ENCODE results near the gene HPCA.

HPCA gene

DNA sequence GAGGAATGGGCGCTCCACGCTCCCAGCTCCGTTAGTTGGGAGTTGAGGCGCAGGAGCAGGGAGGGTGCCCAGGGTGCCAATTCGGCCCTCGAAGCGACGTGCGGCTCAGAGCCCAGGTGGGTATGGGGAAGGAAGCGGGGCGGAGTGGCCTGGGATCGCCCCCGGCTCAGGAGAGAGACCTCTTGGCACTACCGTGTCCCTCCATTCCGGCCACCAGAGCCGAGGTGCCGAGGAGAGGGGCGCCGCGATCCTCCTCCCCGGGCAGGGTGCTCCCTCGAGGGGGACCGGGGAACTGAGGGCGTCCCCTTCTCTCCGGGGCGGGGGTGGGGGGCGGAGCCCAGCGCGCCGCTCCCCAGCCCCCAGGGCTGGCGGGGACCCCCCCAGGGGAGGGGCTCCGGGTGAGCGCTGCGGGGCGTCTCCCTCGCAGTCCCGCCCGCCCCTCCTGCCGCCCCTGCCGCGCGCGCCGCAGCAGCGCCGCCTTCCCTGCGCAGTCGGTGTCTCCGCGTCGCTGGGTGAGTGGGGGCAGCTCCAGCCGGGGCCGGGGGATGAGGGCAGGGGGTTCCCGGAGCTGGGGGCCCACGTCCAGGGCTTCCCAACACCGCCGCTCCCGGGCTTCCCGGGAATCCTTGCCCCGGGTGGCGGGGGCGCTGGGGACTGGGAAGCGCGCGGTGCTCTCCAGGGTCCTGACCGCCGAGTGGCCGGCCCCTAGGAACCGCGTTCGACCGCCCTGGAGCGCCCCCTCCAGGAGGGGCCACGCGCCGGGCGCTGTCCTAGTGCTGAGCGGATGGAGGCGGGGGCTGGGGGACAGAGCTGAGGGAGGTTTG, at the start of gene HPCA:
HPCA (plus strand) TSS at position 488 of the 824 bp plus-strand sequence. CDS start 2,408 bp downstream, outside the sequence.
- no peak for DNase-seq

DNA sequence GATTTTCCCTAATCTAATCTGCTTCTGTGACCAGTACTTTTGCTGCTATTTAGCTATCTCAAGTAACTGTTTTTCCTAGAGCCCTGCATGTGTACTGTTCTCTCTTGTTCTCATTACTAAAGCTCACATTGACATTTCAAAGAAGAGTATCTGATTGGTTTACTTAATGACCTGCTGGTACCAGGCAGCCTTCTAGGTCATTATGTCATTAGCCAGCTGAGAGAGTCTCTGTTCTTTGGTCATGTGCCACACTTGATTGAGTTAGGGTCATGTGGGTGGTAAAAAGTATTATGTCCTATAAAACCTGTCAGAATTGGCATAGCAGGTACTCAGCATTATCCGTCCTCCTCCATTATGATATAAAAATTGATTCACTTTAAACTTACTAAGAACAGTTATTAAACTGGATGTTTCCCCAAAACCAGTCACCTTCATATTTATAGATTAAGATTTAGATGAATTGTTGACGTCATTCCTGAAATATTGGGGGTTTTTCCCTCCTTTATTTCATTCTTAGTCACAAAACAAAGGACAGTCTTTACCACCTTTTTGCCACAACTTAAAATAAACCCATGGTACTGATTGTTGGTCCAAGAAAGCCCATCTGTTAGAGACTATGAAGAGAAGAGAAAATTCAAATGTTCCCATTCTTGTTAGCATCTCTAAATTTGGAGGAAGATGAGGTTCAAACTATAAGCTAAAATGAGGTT, 37.8 kb upstream of the HPCA start:
- DNase-seq: no peak

DNA sequence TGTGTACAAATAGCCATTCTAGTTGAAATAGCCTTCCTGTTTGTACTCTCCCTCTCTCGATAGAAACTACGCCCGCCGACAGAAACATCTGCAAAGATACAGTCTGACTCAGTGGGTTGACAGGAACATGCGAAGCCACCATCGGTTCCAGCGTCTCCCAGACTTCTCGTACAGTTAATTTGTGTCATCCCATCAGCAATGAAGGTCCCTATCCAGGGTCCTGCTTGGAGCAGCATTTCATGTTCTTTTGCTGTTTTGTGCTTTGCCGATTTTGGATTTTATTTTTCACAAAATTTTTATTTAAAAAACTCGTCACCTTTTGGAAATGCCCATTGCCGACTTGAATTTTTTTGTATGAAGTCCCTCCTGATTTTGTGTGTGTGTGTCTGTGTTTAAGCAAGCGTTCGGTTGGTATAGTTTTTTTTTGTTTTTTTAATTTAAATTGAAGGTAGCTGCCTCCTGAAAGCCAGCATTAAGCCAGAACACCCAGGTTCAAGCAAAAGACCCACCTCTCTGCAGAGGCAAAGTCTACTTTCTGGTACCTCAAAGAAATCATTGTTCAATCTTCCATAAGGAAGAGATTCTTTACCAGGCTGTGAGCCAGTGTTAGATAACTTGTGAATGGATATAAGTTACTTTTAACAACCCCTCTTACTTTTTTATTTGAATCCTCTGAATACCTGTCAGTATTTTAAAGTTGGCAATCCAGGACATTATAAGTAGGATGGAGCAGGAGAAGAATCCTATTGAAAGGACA, 30.3 kb upstream of the HPCA start:
- no peak for DNase-seq

DNA sequence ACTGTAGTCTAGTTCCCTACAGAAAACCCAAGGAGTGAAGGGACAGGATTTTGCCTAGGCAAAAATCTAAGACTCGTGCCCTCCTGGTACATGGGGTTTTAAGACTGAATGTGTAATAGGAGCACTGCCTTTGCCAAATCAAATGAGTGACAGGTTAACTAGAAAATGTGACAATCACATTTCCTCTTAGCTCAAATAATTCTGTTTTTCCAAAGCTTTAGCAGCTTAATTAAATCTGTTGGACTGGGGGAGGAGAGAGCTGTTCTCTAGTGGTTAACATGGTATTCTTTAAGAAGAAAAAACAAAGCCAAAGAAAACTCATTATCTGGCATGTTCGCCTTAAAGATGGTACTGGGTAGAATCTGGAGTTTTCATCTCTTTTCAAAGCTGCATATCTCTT, 28.2 kb upstream of the HPCA start:
- DNase-seq: no peak

GRCh38 chr1:32858791-32859190, 27.5 kb upstream of the HPCA start:
- DNase-seq: no peak

GRCh38 chr1:32859915-32860314, 26.4 kb upstream of the HPCA start:
- DNase-seq: no peak

DNA sequence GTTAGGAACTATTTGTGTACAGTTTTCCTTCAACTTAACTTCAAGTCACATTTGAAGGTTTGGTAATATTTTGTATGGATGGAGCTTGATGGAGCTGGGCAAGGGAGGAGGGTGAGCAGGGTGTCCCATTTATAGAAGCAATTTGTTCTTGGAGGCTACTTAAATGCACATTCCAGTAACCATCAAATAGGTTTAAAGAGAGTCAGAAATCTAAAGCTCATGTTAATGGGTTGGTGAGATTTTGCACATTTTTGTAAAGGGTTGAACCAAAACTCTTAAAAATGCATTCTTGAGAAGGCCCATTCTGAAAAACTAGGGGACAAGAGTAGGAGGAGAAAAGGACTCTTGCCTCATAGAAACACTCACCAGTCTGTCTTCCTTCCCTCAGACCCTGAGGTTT, 25.7 kb upstream of the HPCA start:
- DNase-seq: no peak

DNA sequence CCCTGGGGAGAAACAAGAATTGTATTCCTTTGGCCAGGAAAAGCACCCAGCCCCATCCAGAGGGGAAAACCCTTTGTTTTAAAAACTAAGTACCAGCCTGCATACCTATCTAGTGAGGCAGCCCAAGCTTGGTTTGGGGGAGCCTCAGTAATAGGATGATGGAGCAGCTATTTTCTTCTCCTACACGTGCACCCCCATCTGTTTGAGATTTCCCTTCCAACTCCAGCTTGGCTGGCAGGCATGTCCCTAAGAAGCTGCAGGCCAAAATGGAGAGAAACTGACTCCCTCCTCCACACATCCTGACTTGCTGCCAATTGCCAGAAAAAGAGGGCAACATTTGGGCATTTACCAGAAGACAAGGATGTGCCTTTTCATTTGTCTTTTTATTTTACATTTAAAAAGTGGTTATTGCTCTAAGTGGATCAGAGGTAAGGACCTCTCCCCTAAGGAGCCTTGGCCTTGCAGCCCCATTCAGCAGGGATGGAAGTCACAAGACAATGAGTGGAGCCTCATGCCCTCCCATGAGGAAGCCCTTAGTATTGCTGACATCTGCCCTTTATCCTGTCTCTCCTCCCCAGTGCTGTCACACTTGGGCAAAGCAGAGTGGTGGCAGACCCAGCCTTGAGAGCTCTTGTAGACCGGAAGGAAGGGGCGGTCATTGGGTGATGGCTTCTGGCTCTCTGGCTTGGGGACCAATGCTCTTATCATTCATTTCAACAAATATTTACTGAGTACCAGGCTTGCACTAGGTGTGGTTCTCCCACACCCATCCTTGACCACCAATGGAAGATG, 24.2 kb upstream of the HPCA start:
- DNase-seq: no peak

- DNase-seq: no peak
Observed at GRCh38 chr1:32863218-32863880, 22.9 kb upstream of the HPCA start.

DNA sequence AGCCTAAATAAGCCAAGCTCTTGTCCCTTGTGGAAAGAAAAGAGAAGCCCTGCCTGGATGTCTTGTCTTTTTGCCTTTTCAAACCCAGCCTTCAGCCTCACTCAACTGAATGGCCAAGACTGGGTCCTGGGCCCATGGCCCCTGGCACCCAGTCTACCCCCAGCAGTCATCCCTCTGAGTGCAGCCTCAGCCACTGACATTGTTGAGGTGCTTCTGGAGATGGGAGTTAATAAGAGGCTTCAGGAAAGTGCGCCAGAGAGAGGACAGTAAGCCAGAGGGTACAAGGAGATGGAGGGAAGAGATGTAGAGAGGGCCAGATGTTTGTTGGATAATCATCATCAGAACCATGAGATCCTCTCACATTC, 22.4 kb upstream of the HPCA start:
- no peak for DNase-seq

DNA sequence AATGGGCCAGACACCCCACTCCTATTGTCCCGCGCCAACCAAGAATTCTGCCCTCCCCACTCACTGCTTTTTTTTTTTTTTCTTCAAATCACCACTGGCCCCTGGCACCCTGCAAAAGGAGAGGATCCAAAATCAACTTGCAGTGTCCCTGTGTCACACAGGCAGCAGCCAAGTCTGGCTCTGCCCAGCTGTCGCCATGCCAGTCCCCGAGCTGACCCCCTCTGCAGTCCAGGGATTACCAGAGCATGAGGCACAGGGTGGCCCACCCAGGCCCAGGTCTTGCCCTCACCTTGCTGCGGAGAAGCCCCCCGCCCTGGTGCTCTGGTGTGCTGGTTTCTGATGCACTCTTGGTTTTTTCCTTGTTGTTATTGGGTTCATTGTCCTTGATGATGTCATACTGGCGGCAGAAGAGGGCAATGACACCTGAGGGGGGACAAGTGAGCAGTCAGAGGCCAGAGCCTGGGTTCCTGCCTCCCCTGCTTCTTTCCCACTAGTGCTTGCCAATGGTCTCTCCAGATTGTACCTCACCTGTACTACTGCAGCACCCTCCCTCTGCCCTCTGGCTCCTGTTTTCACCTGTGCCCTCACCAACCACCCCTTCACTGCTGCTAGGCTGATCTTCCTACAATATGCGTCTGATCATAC, 21.8 kb upstream of the HPCA start:
- no peak for DNase-seq

GRCh38 chr1:32865639-32866405, 20.5 kb upstream of the HPCA start:
- no peak for DNase-seq

DNA sequence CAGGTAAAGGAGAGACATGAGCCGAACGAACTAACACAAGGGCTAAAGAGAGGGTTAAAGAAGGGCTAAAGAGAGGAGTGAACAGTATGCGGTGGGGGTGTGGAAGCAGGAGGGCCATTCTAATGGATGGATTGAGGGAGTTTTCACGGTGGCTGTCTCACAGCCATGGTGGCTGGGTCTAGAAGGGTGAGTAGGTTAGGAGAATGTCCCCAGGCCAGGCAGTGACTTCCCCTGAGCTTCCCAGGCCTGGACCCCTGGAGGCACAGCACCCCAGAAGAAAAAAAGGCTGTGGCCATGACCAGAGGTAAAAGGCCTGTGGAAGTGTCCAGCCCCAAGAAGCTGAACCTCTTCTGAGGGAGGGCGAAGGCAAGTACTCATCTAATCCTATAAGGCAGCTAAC, 19.1 kb upstream of the HPCA start:
- DNase-seq: no peak

- DNase-seq: no peak
Observed at GRCh38 chr1:32867671-32868070, 18.6 kb upstream of the HPCA start.

GRCh38 chr1:32868085-32868484, 18.2 kb upstream of the HPCA start:
- DNase-seq: no peak

- DNase-seq: no peak
Observed at GRCh38 chr1:32868806-32869455, 17.4 kb upstream of the HPCA start.

DNA sequence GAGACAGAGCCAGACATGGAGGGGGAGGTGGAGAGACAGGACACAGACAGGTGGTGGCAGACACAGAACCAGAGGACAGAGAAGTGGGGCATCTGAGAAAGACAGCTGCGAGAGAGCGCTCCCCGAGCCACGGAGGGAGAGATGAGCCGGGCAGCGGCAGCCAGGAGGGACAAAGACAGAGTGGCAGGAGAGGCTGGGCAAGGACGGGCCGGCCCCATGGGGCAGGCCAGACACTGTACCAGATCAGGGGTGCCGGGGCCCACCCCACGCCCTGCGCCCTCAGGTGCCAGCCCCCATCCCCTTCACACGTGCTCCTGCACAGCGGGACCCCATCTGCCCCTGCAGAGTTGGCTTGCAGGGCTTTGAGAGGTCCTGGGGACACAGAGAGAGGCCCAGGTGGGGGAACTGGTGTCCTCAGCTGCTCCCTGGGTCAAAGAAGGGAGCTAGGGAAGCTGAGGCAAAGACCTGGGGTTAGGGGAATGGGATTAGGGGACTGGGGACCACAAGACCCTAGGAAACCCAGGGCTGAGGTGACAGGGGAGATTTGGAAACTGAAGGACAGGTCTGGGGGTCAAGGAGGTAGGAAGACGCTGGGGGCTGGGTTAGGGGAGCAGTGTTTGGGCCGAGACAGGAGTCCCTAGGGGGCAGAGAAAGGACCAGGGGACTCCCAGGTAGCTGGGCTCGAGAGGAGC, 16.2 kb upstream of the HPCA start:
- DNase-seq: no peak

GRCh38 chr1:32870615-32871363, 15.5 kb upstream of the HPCA start, which contains the start of gene FNDC5:
Gene FNDC5 (minus strand): TSS chr1:32870912.
- no peak for DNase-seq

Data from GF-D8 (cell line).